ENCODE results near the gene NID2. TPM values are rescaled to one million over a fixed set of nuclear protein-coding genes. Genes with fewer than 3 reads are reported as not detected.

NID2 gene
- total and polyA plus RNA-seq, 2 donors (not counting 1 experiment from before 2014, with no cell fraction given) = 181 to 2,513 TPM

DNA sequence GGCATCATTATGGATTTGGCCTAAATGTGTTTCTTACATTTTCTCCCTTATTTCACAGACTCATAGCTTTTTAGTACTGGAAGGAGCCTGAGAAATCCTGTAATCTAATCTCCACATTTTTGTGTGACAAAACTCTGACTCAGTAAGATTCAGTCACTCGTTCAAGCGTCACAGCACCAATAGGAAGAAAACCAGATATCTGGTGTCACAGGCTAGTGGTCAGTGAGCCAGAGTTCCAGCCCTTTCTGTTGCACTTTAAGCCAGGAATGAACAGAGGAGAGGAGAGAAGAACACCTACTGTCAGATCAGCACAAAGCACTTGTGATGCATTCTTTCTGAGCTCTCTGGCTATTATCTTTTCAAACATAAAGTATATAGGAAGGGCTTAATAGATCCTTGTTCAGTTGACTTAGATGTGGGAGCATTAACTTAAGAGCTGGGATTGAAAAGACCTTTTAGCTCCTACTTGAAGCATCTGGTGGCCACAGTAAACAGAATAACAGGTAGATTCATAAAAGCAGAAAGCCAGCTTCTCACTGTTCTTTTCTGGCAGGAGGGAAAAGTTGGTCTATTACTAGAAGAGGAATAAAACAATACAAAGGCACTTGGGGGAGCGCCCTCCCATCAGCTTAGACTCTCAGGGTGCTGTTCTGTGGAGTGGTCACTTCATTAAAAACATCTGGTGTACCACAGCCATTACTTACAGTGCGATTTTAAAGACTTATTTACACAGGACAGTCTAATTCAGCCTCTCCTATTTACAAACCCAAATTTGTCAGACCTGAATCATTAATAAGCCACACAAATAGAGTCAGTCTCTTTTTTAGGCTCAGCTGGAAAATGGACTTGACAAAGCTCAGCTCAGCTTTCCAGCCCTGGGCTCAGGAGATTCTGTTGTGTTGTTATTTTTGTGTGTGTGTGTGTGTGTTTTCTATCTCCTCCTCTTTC, 12.2 kb upstream of the NID2 start:
- Histone ChIP-seq H3K27ac (ENCODE audit: insufficient read depth, low read length) (peak overlapping the region; percentile 86), H3K9ac (ENCODE audit: insufficient read depth, low read length) (peak overlapping the region; percentile 40), H4K20me1 (ENCODE audit: control insufficient read depth, extremely low read depth, insufficient read depth, low read length) (no peaks in the 10 kb centered on the region), H3K36me3 (ENCODE audit: control insufficient read depth, insufficient read depth, low read length) (no peaks in the 10 kb centered on the region), H3K4me1 (ENCODE audit: control insufficient read depth, extremely low read depth, insufficient read depth, low read length) (peaks cover 44% of the 10 kb centered on the region), H2AFZ (ENCODE audit: low read length) (no peak overlapping the region), H3K4me2 (ENCODE audit: extremely low read depth, insufficient read depth, low read length) (peak overlapping the region; percentile 55), H3K9me3 (ENCODE audit: control insufficient read depth, insufficient read depth, low read depth, low read length) (no peaks in the 10 kb centered on the region), H3K27me3 (ENCODE audit: control insufficient read depth, insufficient read depth, low read length) (no peaks in the 10 kb centered on the region), H3K4me3 (replicated peaks in 1 of 4; ENCODE audit: control extremely low read depth in 1 of 4, insufficient read depth in 1 of 4, low read depth in 3 of 4, low read length in 4 of 4) (no peak overlapping the region), H3K79me2 (ENCODE audit: control insufficient read depth, insufficient read depth, low read length) (no peaks in the 10 kb centered on the region)
- DNase-seq (ENCODE audit: low read depth in 2 of 2) = peak; percentile 92 to 96
- TF ChIP-seq CTCF (conservative IDR thresholded peaks at IDR 0.05 in 1 of 2, IDR thresholded peaks at IDR 0.05 in 1 of 2; ENCODE audit: low read depth in 1 of 2, low read length in 2 of 2) = no peak
- TF ChIP-seq EZH2 (IDR thresholded peaks at IDR 0.05; ENCODE audit: low read length, missing control alignments) = no peak

- H3K4me3 ChIP-seq (replicated peaks in 1 of 4; ENCODE audit: control extremely low read depth in 1 of 4, insufficient read depth in 1 of 4, low read depth in 3 of 4, low read length in 4 of 4) = no peak overlapping the region
- H3K27me3 ChIP-seq (ENCODE audit: control insufficient read depth, insufficient read depth, low read length) = no peaks in the 10 kb centered on the region
- peak overlapping the region; percentile 20 for H3K9ac ChIP-seq (ENCODE audit: insufficient read depth, low read length)
- H3K9me3 ChIP-seq (ENCODE audit: control insufficient read depth, insufficient read depth, low read depth, low read length) = no peaks in the 10 kb centered on the region
- peak overlapping the region; percentile 65 for H3K4me2 ChIP-seq (ENCODE audit: extremely low read depth, insufficient read depth, low read length)
- H3K4me1 ChIP-seq (ENCODE audit: control insufficient read depth, extremely low read depth, insufficient read depth, low read length) = peaks cover 45% of the 10 kb centered on the region
- no peaks in the 10 kb centered on the region for H3K36me3 ChIP-seq (ENCODE audit: control insufficient read depth, insufficient read depth, low read length)
- peak overlapping the region; percentile 86 for H3K27ac ChIP-seq (ENCODE audit: insufficient read depth, low read length)
- TF ChIP-seq CTCF (conservative IDR thresholded peaks at IDR 0.05 in 1 of 2, IDR thresholded peaks at IDR 0.05 in 1 of 2; ENCODE audit: low read depth in 1 of 2, low read length in 2 of 2) = no peak
- no peak for TF ChIP-seq EZH2 (IDR thresholded peaks at IDR 0.05; ENCODE audit: low read length, missing control alignments)
- H3K79me2 ChIP-seq (ENCODE audit: control insufficient read depth, insufficient read depth, low read length) = no peaks in the 10 kb centered on the region
- DNase-seq (ENCODE audit: low read depth in 2 of 2) = peak; percentile 79 to 81
- H2AFZ ChIP-seq (ENCODE audit: low read length) = no peak overlapping the region
- H4K20me1 ChIP-seq (ENCODE audit: control insufficient read depth, extremely low read depth, insufficient read depth, low read length) = no peaks in the 10 kb centered on the region
Measured at GRCh38 chr14:52080158-52080800, 11.4 kb upstream of the NID2 start.

- no peaks in the 10 kb centered on the region for H3K79me2 ChIP-seq (ENCODE audit: control insufficient read depth, insufficient read depth, low read length)
- H3K4me1 ChIP-seq (ENCODE audit: control insufficient read depth, extremely low read depth, insufficient read depth, low read length) = peaks cover 45% of the 10 kb centered on the region
- H2AFZ ChIP-seq (ENCODE audit: low read length) = no peak overlapping the region
- H3K4me2 ChIP-seq (ENCODE audit: extremely low read depth, insufficient read depth, low read length) = peak overlapping the region; percentile 55
- peak overlapping the region; percentile 86 for H3K27ac ChIP-seq (ENCODE audit: insufficient read depth, low read length)
- H3K4me3 ChIP-seq (replicated peaks in 1 of 4; ENCODE audit: control extremely low read depth in 1 of 4, insufficient read depth in 1 of 4, low read depth in 3 of 4, low read length in 4 of 4) = no peak overlapping the region
- no peaks in the 10 kb centered on the region for H4K20me1 ChIP-seq (ENCODE audit: control insufficient read depth, extremely low read depth, insufficient read depth, low read length)
- DNase-seq (ENCODE audit: low read depth in 2 of 2) = peak in 1 of 2 donors; percentile 68
- H3K9me3 ChIP-seq (ENCODE audit: control insufficient read depth, insufficient read depth, low read depth, low read length) = no peaks in the 10 kb centered on the region
- no peak for TF ChIP-seq CTCF (conservative IDR thresholded peaks at IDR 0.05 in 1 of 2, IDR thresholded peaks at IDR 0.05 in 1 of 2; ENCODE audit: low read depth in 1 of 2, low read length in 2 of 2)
- peak overlapping the region; percentile 20 for H3K9ac ChIP-seq (ENCODE audit: insufficient read depth, low read length)
- H3K36me3 ChIP-seq (ENCODE audit: control insufficient read depth, insufficient read depth, low read length) = no peaks in the 10 kb centered on the region
- no peaks in the 10 kb centered on the region for H3K27me3 ChIP-seq (ENCODE audit: control insufficient read depth, insufficient read depth, low read length)
Measured at GRCh38 chr14:52079239-52079959, 10.5 kb upstream of the NID2 start.
